K562 (cell line): ENCODE data around the gene SORCS1.

Experiments used
- EZH2 ChIP-seq: IDR thresholded peaks from 2 replicates; pipeline ENCODE4 v1.6.1; 2012; ENCODE audit warnings: low read depth, mild to moderate bottlenecking, inconsistent platforms, low read length, borderline replicate concordance
- KLF16 ChIP-seq: IDR thresholded peaks from 2 replicates; pipeline ENCODE4 v1.6.1; 2016; ENCODE audit warnings: antibody characterized with exemption
- NCOA2 ChIP-seq, 2 experiments: fragments of 450-650 bp; IDR thresholded peaks; 2 replicates each; pipeline ENCODE4 v1.6.1; 2018; ENCODE audit warnings: mild to moderate bottlenecking in 2 of 2, moderate library complexity in 1 of 2; ENCODE audit not compliant: partially characterized antibody in 2 of 2
- POLR2A ChIP-seq: fragments of 450-650 bp; conservative IDR thresholded peaks from 2 replicates; pipeline ENCODE4 v1.6.1; 2016
- RCOR1 ChIP-seq, 2 experiments: IDR thresholded peaks; 2 replicates each; pipeline ENCODE4 v1.6.1; 2012; ENCODE audit warnings: low read depth in 2 of 2, low read length in 2 of 2, borderline replicate concordance in 1 of 2, improper control_type of control experiment in 1 of 2
- ZNF217 ChIP-seq: sonication (generic); formaldehyde crosslinking; IDR thresholded peaks from 2 replicates; pipeline ENCODE4 v1.8.0; 2022; ENCODE audit warnings: mild to moderate bottlenecking, missing genetic modification reagents

- TF ChIP-seq EZH2 (no peak), KLF16 (no peak), RCOR1 (IDR thresholded peaks at IDR 0.05; ENCODE audit: borderline replicate concordance in 1 of 2, low read depth in 2 of 2, low read length in 2 of 2) (no peak), POLR2A (no peak), ZNF217 (CRISPR knock-in tag) (no peak), NCOA2 (IDR thresholded peaks at IDR 0.05; ENCODE audit: partially characterized antibody in 2 of 2) (no peak)
Observed at GRCh38 chr10:106815427-106816043, 349.0 kb downstream of the SORCS1 start.
